Activated naive CD8-positive, alpha-beta T cell (primary cell): ENCODE measurements around the gene ZC3H13.

Experiments used
- H3K27ac Mint-ChIP-seq: one replicate; pipeline ENCODE4 v1.8.0; 2021; ENCODE audit warnings: mixed read lengths
- H3K27me3 Mint-ChIP-seq: one replicate; pipeline ENCODE4 v1.8.0; 2021; ENCODE audit warnings: mixed read lengths
- H3K36me3 Mint-ChIP-seq: one replicate; pipeline ENCODE4 v1.8.0; 2021; ENCODE audit warnings: mixed read lengths
- H3K4me1 Mint-ChIP-seq: one replicate; pipeline ENCODE4 v1.8.0; 2021; ENCODE audit warnings: low read depth, mixed read lengths
- H3K4me3 Mint-ChIP-seq: one replicate; pipeline ENCODE4 v1.8.0; 2021; ENCODE audit warnings: mild to moderate bottlenecking, mixed read lengths
- H3K9me3 Mint-ChIP-seq: one replicate; pipeline ENCODE4 v1.8.0; 2021; ENCODE audit warnings: low read depth, mixed read lengths

ZC3H13 gene

DNA sequence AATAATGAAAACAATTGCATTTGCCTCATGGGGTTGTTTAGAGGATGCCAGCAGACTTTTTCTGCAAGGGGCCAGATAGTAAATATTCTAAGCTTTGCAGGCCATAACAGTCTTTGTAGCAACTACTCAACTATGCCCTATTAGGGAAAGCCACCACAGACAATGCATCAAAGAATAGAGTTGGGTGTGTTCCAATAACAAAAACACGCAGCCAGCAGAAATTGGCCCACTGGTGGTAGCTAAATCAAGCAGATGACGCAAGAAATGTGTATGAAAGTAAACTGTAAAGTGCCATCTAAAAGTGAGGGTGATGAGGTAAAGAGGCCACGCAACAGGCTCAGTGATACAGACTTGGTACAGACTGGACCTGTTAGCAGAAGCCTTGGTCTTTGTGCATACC lies 125.8 kb downstream of the ZC3H13 start:
- Mint-ChIP-seq H3K9me3 (no peaks in the 10 kb centered on the region), H3K4me1 (no peaks in the 10 kb centered on the region), H3K27ac (no peak overlapping the region), H3K36me3 (no peaks in the 10 kb centered on the region), H3K4me3 (no peak overlapping the region), H3K27me3 (no peaks in the 10 kb centered on the region)

DNA sequence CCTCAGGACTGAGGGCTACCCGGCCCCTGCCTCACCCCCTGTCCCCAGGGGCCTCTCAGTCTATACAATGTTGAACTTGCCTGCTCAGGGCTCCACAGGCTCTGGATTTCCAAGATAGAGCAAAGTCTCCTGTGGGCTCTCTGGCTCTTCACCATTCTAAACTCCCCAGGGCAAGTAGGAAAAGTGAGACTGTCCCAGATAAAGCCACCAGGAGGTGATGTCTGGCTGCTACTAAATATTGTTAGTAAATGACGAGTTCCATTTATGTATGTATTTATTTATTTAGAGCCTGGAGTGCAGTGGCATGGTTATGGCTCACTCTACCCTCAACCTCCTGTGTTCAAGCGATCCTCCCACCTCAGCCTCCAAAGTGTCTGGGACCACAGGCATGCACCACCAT lies 127.4 kb downstream of the ZC3H13 start:
- H3K27me3 Mint-ChIP-seq = peaks cover 2% of the 10 kb centered on the region
- H3K9me3 Mint-ChIP-seq = no peaks in the 10 kb centered on the region
- H3K36me3 Mint-ChIP-seq = no peaks in the 10 kb centered on the region
- no peaks in the 10 kb centered on the region for H3K4me1 Mint-ChIP-seq
- no peak overlapping the region for H3K4me3 Mint-ChIP-seq
- no peak overlapping the region for H3K27ac Mint-ChIP-seq

DNA sequence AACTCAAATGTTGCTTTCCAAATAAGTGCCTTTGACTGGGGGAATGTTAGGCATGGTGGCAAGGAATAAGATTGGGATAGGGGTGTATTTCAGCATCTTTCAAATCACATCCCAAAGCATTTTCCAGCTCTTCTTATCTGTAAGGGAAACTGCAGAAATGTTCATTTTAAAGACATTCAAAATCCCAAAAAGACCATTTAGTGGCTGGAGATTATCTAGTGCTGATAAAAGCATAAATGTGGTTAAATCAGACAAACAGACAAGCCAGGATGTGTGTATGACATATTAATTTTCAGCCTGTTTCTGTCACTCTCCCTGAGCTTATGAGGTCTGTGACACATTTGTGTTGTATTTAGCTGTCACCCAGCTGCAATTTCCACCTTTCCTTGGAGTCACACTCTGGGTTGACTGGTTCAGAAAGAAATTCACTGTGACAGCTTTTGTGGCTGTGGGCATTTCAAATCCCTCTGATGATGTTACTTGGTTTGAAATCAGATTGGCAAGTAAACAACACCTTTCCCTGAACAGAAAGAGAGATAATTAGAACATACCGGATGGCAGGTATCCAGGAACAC lies 131.3 kb downstream of the ZC3H13 start:
- no peaks in the 10 kb centered on the region for H3K4me1 Mint-ChIP-seq
- no peaks in the 10 kb centered on the region for H3K9me3 Mint-ChIP-seq
- H3K36me3 Mint-ChIP-seq = no peaks in the 10 kb centered on the region
- no peak overlapping the region for H3K4me3 Mint-ChIP-seq
- peaks cover 2% of the 10 kb centered on the region for H3K27me3 Mint-ChIP-seq
- no peak overlapping the region for H3K27ac Mint-ChIP-seq

DNA sequence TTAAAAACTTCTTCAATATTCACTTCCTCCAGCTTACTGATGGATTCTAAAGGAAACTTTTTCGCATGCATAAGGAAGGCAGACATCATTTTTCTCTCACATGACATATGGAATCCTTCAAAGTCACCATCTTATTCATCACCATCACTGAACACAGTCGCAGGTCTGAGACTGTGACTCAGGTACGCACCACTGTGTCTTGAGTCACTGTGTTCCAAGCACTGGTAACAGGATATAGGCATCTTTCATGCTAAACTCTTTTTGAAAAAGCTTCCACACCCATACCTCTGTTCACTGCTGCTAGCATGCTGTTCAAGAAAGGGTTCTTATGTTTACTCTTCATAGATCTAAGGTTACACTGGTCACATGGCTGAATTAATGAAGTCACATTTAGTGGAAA lies 133.9 kb downstream of the ZC3H13 start:
- Mint-ChIP-seq H3K36me3 (no peaks in the 10 kb centered on the region), H3K9me3 (no peaks in the 10 kb centered on the region)

DNA sequence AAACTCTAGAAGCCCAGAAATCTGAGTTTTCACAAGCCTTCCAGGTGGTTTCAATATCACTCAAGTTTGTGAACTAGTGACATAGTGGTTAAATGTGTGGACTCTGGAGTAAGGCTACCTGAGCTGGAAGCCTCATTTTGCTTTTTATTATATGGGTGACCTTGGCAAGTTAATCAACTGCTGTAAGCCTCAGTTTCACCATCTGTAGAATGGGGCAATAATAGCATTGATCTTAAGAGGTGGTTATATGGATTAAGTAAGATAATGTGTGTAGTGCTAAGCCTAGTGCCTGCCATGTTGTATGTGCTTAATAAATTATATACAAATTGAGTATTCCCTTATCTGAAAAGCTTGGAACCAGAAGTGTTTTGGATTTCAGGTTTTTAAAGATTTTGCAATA lies 135.5 kb downstream of the ZC3H13 start:
- Mint-ChIP-seq H3K4me1 (no peaks in the 10 kb centered on the region), H3K36me3 (no peaks in the 10 kb centered on the region), H3K27ac (no peak overlapping the region), H3K9me3 (no peaks in the 10 kb centered on the region), H3K4me3 (no peak overlapping the region), H3K27me3 (peaks cover 2% of the 10 kb centered on the region)

More for the DNA sequence above, 133.9 kb downstream of the ZC3H13 start:
- Mint-ChIP-seq H3K4me3 (no peak overlapping the region), H3K27ac (no peak overlapping the region), H3K27me3 (peaks cover 2% of the 10 kb centered on the region), H3K4me1 (no peaks in the 10 kb centered on the region)

DNA sequence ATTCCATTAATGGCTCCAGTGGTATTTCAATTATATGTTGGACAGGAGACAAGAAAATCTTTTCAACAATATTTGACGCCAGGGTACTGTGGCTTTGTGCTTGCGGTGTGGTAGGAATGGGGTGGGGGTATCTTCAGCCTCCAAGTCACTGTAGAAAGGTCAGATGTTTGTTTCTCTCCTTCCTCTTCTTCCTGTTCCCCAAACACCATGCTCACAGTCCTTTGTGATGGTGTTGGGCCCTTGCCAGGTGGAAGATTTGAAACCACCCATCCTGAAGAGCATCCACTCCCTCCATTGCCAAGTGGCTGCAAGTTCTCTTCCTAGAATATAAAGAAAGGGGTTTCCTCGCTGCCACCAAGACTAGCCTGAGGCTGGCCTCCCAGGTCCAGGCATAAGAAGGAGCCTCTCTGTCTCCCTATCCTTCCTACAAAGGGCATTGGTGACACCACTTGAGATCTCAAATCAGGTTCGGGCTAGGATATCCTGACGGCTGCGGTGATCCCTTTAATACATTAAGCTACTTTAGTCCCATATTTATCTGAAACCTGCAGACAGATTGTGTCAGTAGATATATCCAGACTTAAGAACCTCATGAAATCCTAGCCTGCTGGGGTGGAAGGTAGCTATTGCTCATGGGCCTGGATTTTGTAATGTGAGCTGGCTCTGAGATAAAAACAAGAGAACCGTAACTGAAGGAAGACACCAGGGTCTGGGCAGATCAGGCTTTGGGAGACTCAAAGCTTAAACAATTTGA lies 136.7 kb downstream of the ZC3H13 start:
- Mint-ChIP-seq H3K27ac (no peak overlapping the region), H3K27me3 (peaks cover under 1% of the 10 kb centered on the region), H3K9me3 (no peaks in the 10 kb centered on the region), H3K4me3 (no peak overlapping the region), H3K36me3 (no peaks in the 10 kb centered on the region), H3K4me1 (no peaks in the 10 kb centered on the region)

DNA sequence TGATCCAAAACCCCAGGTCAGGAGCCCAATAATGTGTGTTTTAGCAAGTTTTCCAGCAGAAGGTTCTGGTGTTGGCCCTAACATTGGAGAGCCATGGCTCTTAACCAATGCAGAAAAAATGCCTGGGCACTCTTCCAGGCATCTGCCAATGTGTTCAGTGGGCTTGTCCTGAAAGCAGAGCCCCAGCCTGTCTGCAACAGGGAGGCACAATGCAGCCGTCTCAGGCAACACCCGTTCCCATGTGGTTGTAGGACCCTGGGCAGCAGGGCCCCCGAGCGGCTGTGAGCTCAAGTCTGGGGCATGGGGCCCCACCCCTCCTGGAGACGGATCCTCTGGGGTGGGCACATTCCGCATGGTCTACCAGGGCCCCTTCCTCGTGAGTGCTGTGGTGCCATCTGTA lies 142.9 kb downstream of the ZC3H13 start:
- Mint-ChIP-seq H3K27me3 (no peaks in the 10 kb centered on the region), H3K27ac (no peak overlapping the region), H3K36me3 (no peaks in the 10 kb centered on the region), H3K4me3 (no peak overlapping the region), H3K9me3 (no peaks in the 10 kb centered on the region), H3K4me1 (no peaks in the 10 kb centered on the region)

DNA sequence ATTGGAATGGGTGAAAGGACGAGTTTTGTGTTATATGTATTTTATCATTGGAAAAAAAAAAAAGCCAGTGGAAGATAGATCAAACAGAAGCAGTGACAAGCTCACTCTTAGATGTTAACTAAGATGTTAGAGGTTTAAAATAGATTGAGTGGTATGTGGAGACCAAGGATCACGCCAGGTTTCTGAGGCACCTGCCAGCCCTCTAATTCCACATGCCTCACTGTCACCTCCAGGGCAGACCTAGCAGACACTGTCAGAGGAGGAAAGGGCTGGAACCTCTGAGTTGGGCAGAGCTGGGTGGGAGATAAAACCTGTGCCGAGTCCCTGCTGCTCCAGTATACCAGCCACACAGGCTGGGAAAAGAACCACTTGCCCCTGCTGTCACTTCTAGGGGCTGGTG lies 143.5 kb downstream of the ZC3H13 start:
- Mint-ChIP-seq H3K4me3 (no peak overlapping the region), H3K27ac (no peak overlapping the region), H3K4me1 (no peaks in the 10 kb centered on the region), H3K36me3 (no peaks in the 10 kb centered on the region), H3K9me3 (no peaks in the 10 kb centered on the region), H3K27me3 (no peaks in the 10 kb centered on the region)

DNA sequence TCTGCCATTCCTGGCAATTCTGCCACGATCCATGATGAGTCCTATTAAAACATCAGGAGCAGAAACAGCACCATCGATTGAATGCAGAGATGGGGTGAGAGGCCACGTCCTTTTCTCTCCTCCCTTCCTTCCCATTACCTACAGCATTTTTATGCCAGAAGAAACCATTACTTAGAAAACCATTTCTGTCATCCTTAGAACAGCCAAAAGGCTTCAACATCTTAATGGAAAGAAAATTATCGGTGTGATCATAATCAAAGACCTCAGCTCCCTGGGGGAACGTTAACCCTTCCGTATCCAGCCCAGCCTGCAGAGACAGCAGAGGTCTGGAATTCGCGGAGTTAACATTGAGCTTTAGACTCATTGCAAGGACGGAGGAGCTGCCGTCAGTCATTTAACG lies 145.0 kb downstream of the ZC3H13 start:
- no peak overlapping the region for H3K27ac Mint-ChIP-seq
- no peaks in the 10 kb centered on the region for H3K27me3 Mint-ChIP-seq
- no peaks in the 10 kb centered on the region for H3K4me1 Mint-ChIP-seq
- H3K4me3 Mint-ChIP-seq = no peak overlapping the region
- H3K36me3 Mint-ChIP-seq = no peaks in the 10 kb centered on the region
- no peaks in the 10 kb centered on the region for H3K9me3 Mint-ChIP-seq
